Right ventricle myocardium superior (tissue), 1 donor: ENCODE results near the gene TESMIN. TPM values are rescaled to one million over a fixed set of nuclear protein-coding genes. Genes with fewer than 3 reads are reported as not detected.

Experiments used
- ATAC-seq: fragments of 200-7000 bp; cut with Tn5 transposase; one replicate; pipeline ENCODE4 v1.9.1; 2020; ENCODE audit warnings: mild to moderate bottlenecking; ENCODE audit not compliant: poor library complexity
- DNase-seq: peaks from one replicate; pipeline ENCODE4 v3.0.0-alpha.2; 2020
- intact Hi-C: fragments of 100-400 bp; cut with DNase I; formaldehyde crosslinking; loops from one replicate; pipeline ENCODE4 v1.11.2; 2022
- total RNA-seq: library from RNA; stranded (reverse); fragmentation: NEBNext Ultra II Directional; extraction: Animal tissue kit (Norgen Biotek cat#: 25700); gene quantifications from one replicate; pipeline ENCODE4 v1.2.1, GENCODE V29; 2021
- donor health status: DM: no; HTN: yes; CAD: no; lungs with severe emphysema.

TESMIN gene
- total RNA-seq, 1 donor from 2014 or later = 0.46 TPM

GRCh38 chr11:68689737-68690625 is 61.3 kb downstream of the TESMIN start:
- no peak for ATAC-seq
- no peak for DNase-seq
- intact Hi-C loops = no loop called here

GRCh38 chr11:68688881-68689280 is 62.4 kb downstream of the TESMIN start:
- intact Hi-C loops = no loop called here
- DNase-seq = no peak

GRCh38 chr11:68687986-68688385 is 63.3 kb downstream of the TESMIN start:
- no peak for ATAC-seq
- intact Hi-C loops = no loop called here
- no peak for DNase-seq

More at GRCh38 chr11:68688881-68689280, 62.4 kb downstream of the TESMIN start:
- ATAC-seq = no peak

GRCh38 chr11:68687311-68687710 is 64.0 kb downstream of the TESMIN start:
- intact Hi-C loops = no loop called here
- ATAC-seq = no peak

GRCh38 chr11:68686486-68686885 is 64.8 kb downstream of the TESMIN start:
- intact Hi-C loops = no loop called here
- DNase-seq (no peak), ATAC-seq (no peak)

More at GRCh38 chr11:68687311-68687710, 64.0 kb downstream of the TESMIN start:
- DNase-seq = no peak

GRCh38 chr11:68685656-68686380 is 65.5 kb downstream of the TESMIN start:
- ATAC-seq = no peak
- DNase-seq = no peak
- intact Hi-C loops = no loop called here

- DNase-seq = no peak
- ATAC-seq = peak; percentile 60
Observed at GRCh38 chr11:68684385-68685356, 66.6 kb downstream of the TESMIN start, which contains the start of gene GAL. Gene GAL, plus strand, starts transcription at chr11:68684544. Its CDS starts 380 bp downstream, at chr11:68684924.

GRCh38 chr11:68683536-68684384 is 67.6 kb downstream of the TESMIN start:
- intact Hi-C loops = no loop called here
- DNase-seq = no peak
- ATAC-seq = no peak

More at GRCh38 chr11:68684385-68685356, 66.6 kb downstream of the TESMIN start, which contains the start of gene GAL:
- intact Hi-C loops = no loop called here

- intact Hi-C loops = no loop called here
- ATAC-seq (no peak), DNase-seq (no peak)
Observed at GRCh38 chr11:68683121-68683520, 68.2 kb downstream of the TESMIN start.

GRCh38 chr11:68682531-68682961 is 68.8 kb downstream of the TESMIN start:
- DNase-seq (no peak), ATAC-seq (no peak)
- intact Hi-C loops = no loop called here

- no peak for DNase-seq
- intact Hi-C loops = no loop called here
- ATAC-seq = no peak
Observed at GRCh38 chr11:68680541-68681231, 70.6 kb downstream of the TESMIN start.

- no peak for DNase-seq
- no peak for ATAC-seq
- intact Hi-C loops = no loop called here
Observed at GRCh38 chr11:68678031-68678441, 73.3 kb downstream of the TESMIN start.

GRCh38 chr11:68677432-68677831 is 73.9 kb downstream of the TESMIN start:
- ATAC-seq (peak; percentile 43), DNase-seq (no peak)
- intact Hi-C loops = no loop called here

- DNase-seq = no peak
- intact Hi-C loops = no loop called here
Observed at GRCh38 chr11:68674461-68674860, 76.9 kb downstream of the TESMIN start.

GRCh38 chr11:68673991-68674390 is 77.3 kb downstream of the TESMIN start:
- no peak for DNase-seq
- ATAC-seq = no peak
- intact Hi-C loops = no loop called here

More at GRCh38 chr11:68674461-68674860, 76.9 kb downstream of the TESMIN start:
- no peak for ATAC-seq

GRCh38 chr11:68673306-68673945 is 77.9 kb downstream of the TESMIN start:
- intact Hi-C loops = no loop called here
- DNase-seq (no peak), ATAC-seq (no peak)
